K562 (cell line): ENCODE data around the gene CDC42BPB. TPM values are rescaled to one million over a fixed set of nuclear protein-coding genes. Genes with fewer than 3 reads are reported as not detected.

Experiments used
- ATF7 ChIP-seq: fragments of 450-650 bp; IDR thresholded peaks from 2 replicates; pipeline ENCODE4 v1.7.1; 2014; ENCODE audit warnings: mild to moderate bottlenecking, moderate library complexity
- CBX3 ChIP-seq, 2 experiments: IDR thresholded peaks; 1 replicate in 1 of 2; 2 replicates in 1 of 2; pipeline ENCODE4 v1.6.1; 2012; ENCODE audit warnings: inconsistent platforms in 2 of 2, low read length in 2 of 2, borderline replicate concordance in 1 of 2, control low read depth in 1 of 2
- ESRRA ChIP-seq: fragments of 450-650 bp; IDR thresholded peaks from 2 replicates; pipeline ENCODE4 v1.6.1; 2014; ENCODE audit warnings: low read depth, mild to moderate bottlenecking, moderate library complexity, borderline replicate concordance
- EZH2 ChIP-seq: IDR thresholded peaks from 2 replicates; pipeline ENCODE4 v1.6.1; 2012; ENCODE audit warnings: low read depth, mild to moderate bottlenecking, inconsistent platforms, low read length, borderline replicate concordance
- HDAC2 ChIP-seq: fragments of 450-650 bp; IDR thresholded peaks from 2 replicates; pipeline ENCODE4 v1.6.1; 2016; ENCODE audit warnings: mild to moderate bottlenecking
- HDGF ChIP-seq: fragments of 450-650 bp; IDR thresholded peaks from 2 replicates; pipeline ENCODE4 v1.6.1; 2016
- L3MBTL2 ChIP-seq: fragments of 450-650 bp; IDR thresholded peaks from 2 replicates; pipeline ENCODE4 v1.6.1; 2016; ENCODE audit warnings: mild to moderate bottlenecking, moderate library complexity
- MNT ChIP-seq, 2 experiments: fragments of 450-650 bp; conservative IDR thresholded peaks; 2 replicates each; pipeline ENCODE4 v1.6.1; 2017; ENCODE audit warnings: mild to moderate bottlenecking in 2 of 2, moderate library complexity in 2 of 2
- MTA3 ChIP-seq: fragments of 450-650 bp; formaldehyde crosslinking; IDR thresholded peaks from 2 replicates; pipeline ENCODE4 v1.6.1; 2017; ENCODE audit warnings: mild to moderate bottlenecking, borderline replicate concordance
- PKNOX1 ChIP-seq: fragments of 450-650 bp; IDR thresholded peaks from 2 replicates; pipeline ENCODE4 v1.6.1; 2016
- PRMT5 ChIP-seq: sonication (generic); formaldehyde crosslinking; IDR thresholded peaks from 2 replicates; pipeline ENCODE4 v1.5.0; 2020; ENCODE audit warnings: missing genetic modification reagents
- ZBTB8A ChIP-seq: fragments of 450-650 bp; IDR thresholded peaks from 2 replicates; pipeline ENCODE4 v1.6.1; 2018; ENCODE audit warnings: mild to moderate bottlenecking, moderate library complexity; ENCODE audit not compliant: partially characterized antibody
- ZKSCAN1 ChIP-seq: fragments of 150-350 bp; IDR thresholded peaks from 2 replicates; pipeline ENCODE4 v1.6.1; 2016; ENCODE audit warnings: low read depth, low read length
- ZKSCAN8 ChIP-seq: fragments of 200-800 bp; sonication (Bioruptor generic); IDR thresholded peaks from 2 replicates; pipeline ENCODE4 v1.6.1; 2016; ENCODE audit warnings: missing genetic modification characterization, missing compliant biosample characterization
- polyA plus RNA-seq, 8 experiments: library from polyadenylated mRNA; depleted of rRNA in 4 of 8; stranded (reverse) in 5 of 8; unstranded in 3 of 8; fragments of >200 nt; fragmentation: Nextera tagmentation in 2 of 8; fragmentation: Illumina TruSeq in 1 of 8; extraction: Ambion mirVana in 2 of 8; extraction: Trizol in 1 of 8; gene quantifications; 2 replicates each; pipeline versions ENCODE4 v1.2.1 to v1.2.3, GENCODE V29; 2011 to 2014; ENCODE audit warnings: inconsistent platforms in 1 of 8, missing spikeins in 1 of 8
- total RNA-seq, 7 experiments: library from RNA; depleted of rRNA in 6 of 7; stranded (reverse); fragments of >200 nt in 6 of 7; fragmentation: Illumina TruSeq in 2 of 7; extraction: Trizol in 2 of 7; gene quantifications; 2 replicates each; pipeline versions ENCODE4 v1.2.1 to v1.2.3, GENCODE V29; 2011 to 2021; ENCODE audit warnings: low replicate concordance in 1 of 7
- TF ChIP-seq, protein P1 (sequence below), 2 experiments: fragments of 450-650 bp in 1 of 2; sonication (generic) in 1 of 2; formaldehyde crosslinking in 1 of 2; IDR thresholded peaks; 2 replicates each; pipeline versions ENCODE4 v1.7.1 to v1.9.0; 2016 to 2022; ENCODE audit warnings: inconsistent platforms in 1 of 2, mild to moderate bottlenecking in 1 of 2, missing genetic modification reagents in 1 of 2

Gene CDC42BPB
- total and polyA plus RNA-seq, 9 of the 15 experiments (the other 6 are each of a cell fraction or from before 2014, with no cell fraction given), result 0.07 to 24.3 (median 12.6) TPM

GRCh38 chr14:103097994-103098957 lies 40.9 kb upstream of the CDC42BPB start (continued):
- peak in 1 of 2 experiments; percentile 11; a peak in 1 of 4 replicates for TF ChIP-seq MNT (conservative IDR thresholded peaks at IDR 0.05)
- TF ChIP-seq ZKSCAN8, result 0 out of 2 replicates have a peak, but pooled peaks have one; percentile 6
- TF ChIP-seq PKNOX1, result peak; percentile 95
- TF ChIP-seq ATF7, result 0 out of 2 replicates have a peak, but pooled peaks have one; percentile 18
- TF ChIP-seq ZBTB8A, result no peak
- TF ChIP-seq MTA3, result 0 out of 2 replicates have a peak, but pooled peaks have one; percentile 16
- peak; percentile 94 for TF ChIP-seq ZKSCAN1
- no peak for TF ChIP-seq EZH2
- 0 out of 2 replicates have a peak, but pooled peaks have one; percentile 40 for TF ChIP-seq L3MBTL2
- 0 out of 2 replicates have a peak, but pooled peaks have one; percentile 56 for TF ChIP-seq ESRRA
- 0 out of 2 replicates have a peak, but pooled peaks have one; percentile 46 for TF ChIP-seq HDGF
- TF ChIP-seq, protein P1, sequence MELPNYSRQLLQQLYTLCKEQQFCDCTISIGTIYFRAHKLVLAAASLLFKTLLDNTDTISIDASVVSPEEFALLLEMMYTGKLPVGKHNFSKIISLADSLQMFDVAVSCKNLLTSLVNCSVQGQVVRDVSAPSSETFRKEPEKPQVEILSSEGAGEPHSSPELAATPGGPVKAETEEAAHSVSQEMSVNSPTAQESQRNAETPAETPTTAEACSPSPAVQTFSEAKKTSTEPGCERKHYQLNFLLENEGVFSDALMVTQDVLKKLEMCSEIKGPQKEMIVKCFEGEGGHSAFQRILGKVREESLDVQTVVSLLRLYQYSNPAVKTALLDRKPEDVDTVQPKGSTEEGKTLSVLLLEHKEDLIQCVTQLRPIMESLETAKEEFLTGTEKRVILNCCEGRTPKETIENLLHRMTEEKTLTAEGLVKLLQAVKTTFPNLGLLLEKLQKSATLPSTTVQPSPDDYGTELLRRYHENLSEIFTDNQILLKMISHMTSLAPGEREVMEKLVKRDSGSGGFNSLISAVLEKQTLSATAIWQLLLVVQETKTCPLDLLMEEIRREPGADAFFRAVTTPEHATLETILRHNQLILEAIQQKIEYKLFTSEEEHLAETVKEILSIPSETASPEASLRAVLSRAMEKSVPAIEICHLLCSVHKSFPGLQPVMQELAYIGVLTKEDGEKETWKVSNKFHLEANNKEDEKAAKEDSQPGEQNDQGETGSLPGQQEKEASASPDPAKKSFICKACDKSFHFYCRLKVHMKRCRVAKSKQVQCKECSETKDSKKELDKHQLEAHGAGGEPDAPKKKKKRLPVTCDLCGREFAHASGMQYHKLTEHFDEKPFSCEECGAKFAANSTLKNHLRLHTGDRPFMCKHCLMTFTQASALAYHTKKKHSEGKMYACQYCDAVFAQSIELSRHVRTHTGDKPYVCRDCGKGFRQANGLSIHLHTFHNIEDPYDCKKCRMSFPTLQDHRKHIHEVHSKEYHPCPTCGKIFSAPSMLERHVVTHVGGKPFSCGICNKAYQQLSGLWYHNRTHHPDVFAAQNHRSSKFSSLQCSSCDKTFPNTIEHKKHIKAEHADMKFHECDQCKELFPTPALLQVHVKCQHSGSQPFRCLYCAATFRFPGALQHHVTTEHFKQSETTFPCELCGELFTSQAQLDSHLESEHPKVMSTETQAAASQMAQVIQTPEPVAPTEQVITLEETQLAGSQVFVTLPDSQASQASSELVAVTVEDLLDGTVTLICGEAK (IDR thresholded peaks at IDR 0.05), result no peak
- TF ChIP-seq, protein P1 (CRISPR knock-in tag; IDR thresholded peaks at IDR 0.05), result no peak
- TF ChIP-seq PRMT5 (CRISPR knock-in tag), result no peak
- TF ChIP-seq HDAC2, result peak; percentile 67
- TF ChIP-seq CBX3 (IDR thresholded peaks at IDR 0.05; ENCODE audit: borderline replicate concordance in 1 of 2, low read length in 2 of 2), result 0 out of 3 replicates have a peak, but pooled peaks of 1 of the 2 experiments have one; percentile 40
